GM12891 (cell line): ENCODE results near the gene SMOC2.

Source experiments
- POLR2A ChIP-seq: IDR thresholded peaks from 2 replicates; pipeline ENCODE4 v1.6.1; 2011; ENCODE audit warnings: low read depth, low read length, control low read depth
- TAF1 ChIP-seq: IDR thresholded peaks from 2 replicates; pipeline ENCODE4 v1.6.1; 2011; ENCODE audit warnings: low read depth, low read length, control low read depth

DNA sequence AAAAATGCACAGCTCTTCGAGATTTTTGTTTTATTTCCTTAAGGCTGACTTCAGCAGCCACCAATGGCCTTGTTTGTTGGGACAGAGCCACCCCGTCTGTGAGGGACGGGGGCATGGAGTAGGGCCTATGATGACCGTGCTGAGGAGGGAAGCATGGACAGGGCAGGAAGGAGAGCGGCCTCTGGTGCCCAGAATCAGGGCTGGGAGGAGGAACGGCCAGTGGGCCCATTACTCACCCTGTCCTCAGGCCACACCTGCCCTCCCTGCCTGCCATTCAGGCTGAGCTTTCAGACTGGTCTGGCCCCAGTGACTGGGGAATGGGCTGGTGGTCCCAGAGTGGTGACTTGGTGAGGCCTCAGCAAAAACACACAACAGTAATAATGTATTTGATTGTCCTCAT lies 104.4 kb downstream of the SMOC2 start:
- TF ChIP-seq POLR2A = no peak
- no peak for TF ChIP-seq TAF1
